Endothelial cell of umbilical vein (primary cell): ENCODE results near the gene TRMT1. TPM values are rescaled to one million over a fixed set of nuclear protein-coding genes. Genes with fewer than 3 reads are reported as not detected.

ENCODE experiments used
- BruUV-seq: library from RNA; stranded (reverse); fragments of 400-500 nt; replicated peaks from 2 replicates; lab custom pipeline; 2021; lab: Mats Ljungman, UMichigan
- CTCF ChIA-PET: fragments of 300-600, 350-600 bp; sonication (Branson Sonifier 250); formaldehyde crosslinking; loops from one replicate; lab custom pipeline; 2021; ENCODE audit warnings: antibody characterized with exemption, inconsistent platforms; lab: Charles Lee
- POLR2A ChIA-PET: fragments of 300-600, 350-600 bp; sonication (Branson Sonifier 250); formaldehyde crosslinking; loops from one replicate; lab custom pipeline; 2021; ENCODE audit warnings: antibody characterized with exemption, inconsistent platforms; lab: Charles Lee
- DNase-seq: peaks from one replicate; pipeline ENCODE4 v3.0.0-alpha.2; 2011; ENCODE audit warnings: low read depth, low spot score
- FAIRE-seq: peaks from 2 replicates; lab custom pipeline; 2011; peaks lifted over from hg19 to GRCh38; lab: Jason Lieb, UNC
- H2AFZ ChIP-seq: 2 replicates; pipeline ENCODE4 v1.6.0; 2012; ENCODE audit warnings: low read depth, low read length, control low read depth, inconsistent platforms
- H3K27ac ChIP-seq: 2 replicates; pipeline ENCODE4 v1.5.1; 2011; ENCODE audit warnings: low read depth, mild to moderate bottlenecking, control low read depth, low read length, moderate library complexity; ENCODE audit not compliant: insufficient read depth
- H3K27me3 ChIP-seq, 2 experiments: 2 replicates each; pipeline versions ENCODE4 v1.6.0 to v1.6.1; 2011; ENCODE audit warnings: low read length in 2 of 2, mixed read lengths in 1 of 2; ENCODE audit not compliant: control insufficient read depth in 2 of 2, insufficient read depth in 2 of 2
- H3K36me3 ChIP-seq, 2 experiments: 2 replicates in 1 of 2; 3 replicates in 1 of 2; pipeline ENCODE4 v1.5.1; 2011; ENCODE audit warnings: low read length in 2 of 2, mild to moderate bottlenecking in 1 of 2, moderate library complexity in 1 of 2; ENCODE audit not compliant: control insufficient read depth in 2 of 2, insufficient read depth in 2 of 2; ENCODE audit errors: extremely low read depth in 1 of 2
- H3K4me1 ChIP-seq: 3 replicates; pipeline ENCODE4 v1.5.1; 2011; ENCODE audit warnings: mild to moderate bottlenecking, low read length; ENCODE audit not compliant: control insufficient read depth, insufficient read depth; ENCODE audit errors: extremely low read depth
- H3K4me2 ChIP-seq: 2 replicates; pipeline ENCODE4 v1.6.1; 2011; ENCODE audit warnings: low read length, control low read depth, mixed read lengths; ENCODE audit not compliant: insufficient read depth
- H3K4me3 ChIP-seq, 3 experiments: fragments of 200-600 bp in 1 of 3; sonication (generic), shearing (Covaris generic) in 1 of 3; replicated peaks in 1 of 3; 2 replicates each; pipeline ENCODE4 v1.5.1; 2011 to 2016; ENCODE audit warnings: control low read depth in 3 of 3, low read length in 3 of 3, mild to moderate bottlenecking in 2 of 3, inconsistent platforms in 1 of 3, low read depth in 1 of 3, moderate library complexity in 1 of 3; ENCODE audit not compliant: insufficient read depth in 1 of 3
- H3K79me2 ChIP-seq: 2 replicates; pipeline ENCODE4 v1.6.0; 2012; ENCODE audit warnings: low read length, inconsistent platforms; ENCODE audit not compliant: control insufficient read depth, insufficient read depth
- H3K9ac ChIP-seq: replicated peaks from 2 replicates; pipeline ENCODE3; 2011; ENCODE audit warnings: low read length, control low read depth; ENCODE audit not compliant: insufficient read depth; ENCODE audit errors: extremely low read depth
- H3K9me1 ChIP-seq: replicated peaks from 3 replicates; pipeline ENCODE4 v1.6.0; 2011; ENCODE audit warnings: mild to moderate bottlenecking, low read length; ENCODE audit not compliant: control insufficient read depth, insufficient read depth; ENCODE audit errors: extremely low read depth
- H3K9me3 ChIP-seq: replicated peaks from 2 replicates; pipeline ENCODE4 v1.5.1; 2012; ENCODE audit warnings: low read length, inconsistent platforms; ENCODE audit not compliant: control insufficient read depth, insufficient read depth
- H4K20me1 ChIP-seq: replicated peaks from 2 replicates; pipeline ENCODE3; 2011; ENCODE audit warnings: mild to moderate bottlenecking, low read length; ENCODE audit not compliant: control insufficient read depth, insufficient read depth; ENCODE audit errors: extremely low read depth
- EZH2 ChIP-seq: IDR thresholded peaks from 2 replicates; pipeline ENCODE4 v1.6.1; 2012; ENCODE audit warnings: borderline replicate concordance, low read depth, mild to moderate bottlenecking, moderate library complexity, low read length, inconsistent platforms; ENCODE audit not compliant: severe bottlenecking
- FOS ChIP-seq: IDR thresholded peaks from 2 replicates; pipeline ENCODE4 v1.6.1; 2011; ENCODE audit warnings: mild to moderate bottlenecking, low read length, moderate library complexity, borderline replicate concordance; ENCODE audit not compliant: insufficient read depth
- GATA2 ChIP-seq: IDR thresholded peaks from 2 replicates; pipeline ENCODE4 v1.7.0; 2011; ENCODE audit warnings: low read depth, mild to moderate bottlenecking, moderate library complexity, mixed read lengths, low read length; ENCODE audit not compliant: insufficient read length, insufficient read depth
- JUN ChIP-seq: IDR thresholded peaks from 2 replicates; pipeline ENCODE4 v1.6.1; 2011; ENCODE audit warnings: borderline replicate concordance, low read depth; ENCODE audit not compliant: insufficient read length, insufficient read depth
- MYC ChIP-seq: IDR thresholded peaks from one replicate; pipeline ENCODE4 v1.6.1; 2011; ENCODE audit warnings: mild to moderate bottlenecking, low read depth, low read length
- POLR2A ChIP-seq: IDR thresholded peaks from 2 replicates; pipeline ENCODE4 v1.6.1; 2012; ENCODE audit warnings: low read depth, mild to moderate bottlenecking, control low read depth, low read length
- POLR2AphosphoS5 ChIP-seq: IDR thresholded peaks from 2 replicates; pipeline ENCODE4 v1.6.1; 2012; ENCODE audit warnings: low read depth, mild to moderate bottlenecking, control low read depth, low read length, moderate library complexity; ENCODE audit not compliant: insufficient read depth
- dilution Hi-C: fragments of 300-500 bp; cut with MboI; formaldehyde crosslinking; loops from one replicate; pipeline ENCODE4 v1.15.0; 2019; ENCODE audit warnings: low sequenced_read_pairs; ENCODE audit not compliant: extremely low pct_ligation_motif_present
- intact Hi-C: fragments of 100-400 bp; cut with micrococcal nuclease; formaldehyde crosslinking; loops from one replicate; pipeline ENCODE4 v1.10.0; 2022
- polyA plus RNA-seq, 4 experiments: library from polyadenylated mRNA; depleted of rRNA in 3 of 4; stranded (reverse) in 3 of 4; unstranded in 1 of 4; fragments of >200 nt; gene quantifications; 2 replicates each; pipeline versions ENCODE4 v1.2.1 to v1.2.3, GENCODE V29; 2011 to 2012; ENCODE audit warnings: missing spikeins in 1 of 4
- total RNA-seq: library from RNA; stranded (reverse); gene quantifications from 2 replicates; pipeline ENCODE4 v1.2.3, GENCODE V29; 2021
- TF ChIP-seq, protein P1 (sequence below), 2 donors: IDR thresholded peaks; 1 replicate in 1 of 2; 2 replicates in 1 of 2; pipeline ENCODE4 v1.5.1; 2011; ENCODE audit warnings: low read length in 2 of 2, mild to moderate bottlenecking in 2 of 2, moderate library complexity in 2 of 2, control low read depth in 1 of 2, inconsistent platforms in 1 of 2, low read depth in 1 of 2; ENCODE audit not compliant: insufficient read depth in 1 of 2; ENCODE audit errors: extremely low read depth in 1 of 2
- TF ChIP-seq, protein P2 (sequence below): IDR thresholded peaks from 2 replicates; pipeline ENCODE4 v1.6.1; 2011; ENCODE audit not compliant: insufficient read depth, insufficient read length

The TRMT1 gene
- total and polyA plus RNA-seq, 2 donors (not counting 3 experiments of a cell fraction or from before 2014, with no cell fraction given): 46.3 to 53.0 TPM

DNA sequence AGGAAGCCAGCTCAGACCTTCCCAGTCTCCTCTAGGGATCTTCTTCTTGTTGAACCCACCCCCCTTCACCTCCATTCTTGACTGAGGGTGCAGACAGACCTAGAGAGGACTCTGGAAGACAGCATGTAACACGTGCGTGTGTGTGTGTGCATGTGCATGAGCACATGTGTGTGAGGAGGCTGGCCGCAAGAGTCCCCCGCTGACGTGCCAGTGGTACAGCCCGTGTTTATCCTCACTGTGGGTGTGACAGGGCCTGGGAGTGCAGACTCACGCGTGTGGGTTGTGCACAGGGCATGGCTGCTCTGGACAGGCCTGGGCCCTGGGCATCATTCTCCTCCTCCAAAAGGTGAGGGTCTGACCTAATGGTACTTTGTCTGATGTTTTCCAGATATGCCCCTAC lies 40.2 kb downstream of the TRMT1 start:
- Histone ChIP-seq H3K4me2 (no peak overlapping the region), H4K20me1 (no peaks in the 10 kb centered on the region), H3K9me1 (no peaks in the 10 kb centered on the region), H3K27me3 (no peaks in the 10 kb centered on the region), H3K4me1 (peaks cover 4% of the 10 kb centered on the region), H3K4me3 (no peak overlapping the region), H3K36me3 (peaks cover 0 to 8% of the 10 kb centered on the region in 2 experiments), H3K9me3 (no peaks in the 10 kb centered on the region), H2AFZ (no peak overlapping the region), H3K27ac (no peak overlapping the region), H3K9ac (no peak overlapping the region), H3K79me2 (no peaks in the 10 kb centered on the region)
- CTCF ChIA-PET: interaction anchor here (3.7 to 4.2 kb wide), 2 partner anchors 43 to 99 kb away, joined by 14 to 32 read pairs; no protein-coding TSS in a partner anchor
- POLR2A ChIA-PET: no interaction called here
- DNase-seq (no peak), FAIRE-seq (no peak)
- BruUV-seq: no TSS peak
- intact Hi-C loops: no loop called here
- TF ChIP-seq EZH2 (no peak), POLR2A (no peak), POLR2AphosphoS5 (no peak), FOS (no peak), MYC (no peak), GATA2 (no peak), JUN (no peak)
- TF ChIP-seq, protein P1, sequence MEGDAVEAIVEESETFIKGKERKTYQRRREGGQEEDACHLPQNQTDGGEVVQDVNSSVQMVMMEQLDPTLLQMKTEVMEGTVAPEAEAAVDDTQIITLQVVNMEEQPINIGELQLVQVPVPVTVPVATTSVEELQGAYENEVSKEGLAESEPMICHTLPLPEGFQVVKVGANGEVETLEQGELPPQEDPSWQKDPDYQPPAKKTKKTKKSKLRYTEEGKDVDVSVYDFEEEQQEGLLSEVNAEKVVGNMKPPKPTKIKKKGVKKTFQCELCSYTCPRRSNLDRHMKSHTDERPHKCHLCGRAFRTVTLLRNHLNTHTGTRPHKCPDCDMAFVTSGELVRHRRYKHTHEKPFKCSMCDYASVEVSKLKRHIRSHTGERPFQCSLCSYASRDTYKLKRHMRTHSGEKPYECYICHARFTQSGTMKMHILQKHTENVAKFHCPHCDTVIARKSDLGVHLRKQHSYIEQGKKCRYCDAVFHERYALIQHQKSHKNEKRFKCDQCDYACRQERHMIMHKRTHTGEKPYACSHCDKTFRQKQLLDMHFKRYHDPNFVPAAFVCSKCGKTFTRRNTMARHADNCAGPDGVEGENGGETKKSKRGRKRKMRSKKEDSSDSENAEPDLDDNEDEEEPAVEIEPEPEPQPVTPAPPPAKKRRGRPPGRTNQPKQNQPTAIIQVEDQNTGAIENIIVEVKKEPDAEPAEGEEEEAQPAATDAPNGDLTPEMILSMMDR (IDR thresholded peaks at IDR 0.05; ENCODE audit: extremely low read depth in 1 of 2, insufficient read depth in 1 of 2, low read depth in 1 of 2, low read length in 2 of 2): no peak
- TF ChIP-seq, protein P2, sequence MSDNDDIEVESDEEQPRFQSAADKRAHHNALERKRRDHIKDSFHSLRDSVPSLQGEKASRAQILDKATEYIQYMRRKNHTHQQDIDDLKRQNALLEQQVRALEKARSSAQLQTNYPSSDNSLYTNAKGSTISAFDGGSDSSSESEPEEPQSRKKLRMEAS: no peak
- dilution Hi-C loops: no loop called here
